Measurements from ENCODE around the gene CYP1A2. TPM values are rescaled to one million over a fixed set of nuclear protein-coding genes. Genes with fewer than 3 reads are reported as not detected.

The CYP1A2 gene
- total and polyA plus RNA-seq, 9 donors = 0.23 TPM; not detected in 8

GRCh38 chr15:74801311-74801997 lies 52.8 kb downstream of the CYP1A2 start:
- 80 to 84% (median 82%) methylated on average over 17 to 18 of the region's 18 CpGs for WGBS, 3 donors
- Histone ChIP-seq H3K4me1 (ENCODE audit: insufficient read depth) (no peaks in the 10 kb centered on the region), H3K9me3 (no peaks in the 10 kb centered on the region), H3K4me3 (no peak overlapping the region), H3K36me3 (no peaks in the 10 kb centered on the region), H3K27me3 (no peaks in the 10 kb centered on the region), H3K27ac (no peak overlapping the region)
- intact Hi-C loops (cut with DNase I) = no loop called here
- no peak for DNase-seq
- no peak for TF ChIP-seq EP300 (IDR thresholded peaks at IDR 0.05)

DNA sequence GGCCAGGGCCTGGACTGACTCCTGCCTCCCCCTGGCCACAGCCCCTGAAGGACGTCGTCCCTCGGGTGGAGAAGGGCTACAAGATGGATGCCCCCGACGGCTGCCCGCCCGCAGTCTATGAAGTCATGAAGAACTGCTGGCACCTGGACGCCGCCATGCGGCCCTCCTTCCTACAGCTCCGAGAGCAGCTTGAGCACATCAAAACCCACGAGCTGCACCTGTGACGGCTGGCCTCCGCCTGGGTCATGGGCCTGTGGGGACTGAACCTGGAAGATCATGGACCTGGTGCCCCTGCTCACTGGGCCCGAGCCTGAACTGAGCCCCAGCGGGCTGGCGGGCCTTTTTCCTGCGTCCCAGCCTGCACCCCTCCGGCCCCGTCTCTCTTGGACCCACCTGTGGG lies 53.6 kb downstream of the CYP1A2 start:
- intact Hi-C loops (cut with DNase I) = no loop called here
- H3K9me3 ChIP-seq = no peaks in the 10 kb centered on the region
- no peak for TF ChIP-seq POLR2A (IDR thresholded peaks at IDR 0.05)
- TF ChIP-seq EP300 (IDR thresholded peaks at IDR 0.05) = no peak
- TF ChIP-seq CTCF (IDR thresholded peaks at IDR 0.05) = no peak
- H3K4me1 ChIP-seq (ENCODE audit: insufficient read depth) = no peaks in the 10 kb centered on the region
- H3K27ac ChIP-seq = no peak overlapping the region
- no peak for DNase-seq
- H3K27me3 ChIP-seq = no peaks in the 10 kb centered on the region
- H3K4me3 ChIP-seq = no peak overlapping the region
- no peaks in the 10 kb centered on the region for H3K36me3 ChIP-seq
- 81 to 95% (median 87%) methylated on average over 20 of the region's 20 CpGs for WGBS, 3 donors

GRCh38 chr15:74802862-74803447 lies 54.3 kb downstream of the CYP1A2 start:
- H3K4me1 ChIP-seq (ENCODE audit: insufficient read depth) = no peaks in the 10 kb centered on the region
- no peaks in the 10 kb centered on the region for H3K36me3 ChIP-seq
- WGBS, 3 donors = 86 to 90% (median 89%) methylated on average over 31 of the region's 31 CpGs
- DNase-seq = no peak
- no peak overlapping the region for H3K4me3 ChIP-seq
- TF ChIP-seq CTCF (IDR thresholded peaks at IDR 0.05) (no peak), POLR2A (IDR thresholded peaks at IDR 0.05) (no peak), EP300 (IDR thresholded peaks at IDR 0.05) (no peak)
- no peak overlapping the region for H3K27ac ChIP-seq
- no peaks in the 10 kb centered on the region for H3K9me3 ChIP-seq
- intact Hi-C loops (cut with DNase I) = no loop called here
- no peaks in the 10 kb centered on the region for H3K27me3 ChIP-seq

DNA sequence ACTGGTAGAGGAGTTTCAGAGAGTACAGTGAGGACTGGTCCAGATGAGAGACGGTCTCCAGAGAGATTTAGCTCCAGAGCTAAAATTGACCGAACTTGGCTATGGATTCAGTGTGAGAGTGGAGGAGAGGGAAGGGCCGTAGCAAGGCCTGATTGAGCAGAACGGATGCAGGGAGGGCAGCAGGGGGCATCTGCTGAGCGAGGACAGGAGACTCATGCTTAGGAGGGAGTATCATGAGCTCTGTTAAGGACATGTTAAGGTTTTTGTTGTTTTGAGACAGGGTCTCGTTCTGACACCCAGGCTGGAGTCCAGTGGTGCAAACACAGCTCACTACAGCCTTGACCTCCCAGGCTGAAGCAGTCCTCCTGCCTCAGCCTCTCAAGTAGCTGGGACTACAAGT lies 56.3 kb downstream of the CYP1A2 start:
- intact Hi-C loops (cut with DNase I) = no loop called here
- no peaks in the 10 kb centered on the region for H3K36me3 ChIP-seq
- 38 to 50% (median 45%) methylated on average over 6 of the region's 6 CpGs for WGBS, 3 donors
- H3K4me1 ChIP-seq (ENCODE audit: insufficient read depth) = no peaks in the 10 kb centered on the region
- no peak overlapping the region for H3K4me3 ChIP-seq
- no peak for DNase-seq
- H3K9me3 ChIP-seq = no peaks in the 10 kb centered on the region
- no peak for TF ChIP-seq EP300 (IDR thresholded peaks at IDR 0.05)
- no peak for TF ChIP-seq POLR2A (IDR thresholded peaks at IDR 0.05)
- no peak for TF ChIP-seq CTCF (IDR thresholded peaks at IDR 0.05)
- no peak overlapping the region for H3K27ac ChIP-seq
- H3K27me3 ChIP-seq = no peaks in the 10 kb centered on the region

Small RNA genes lying within 50 kb of the gene (microRNA-seq; reads per million reads assigned to microRNA genes)
- gene MIR4513 = 0 reads per million in 3 donors

Small RNA genes lying within 50 kb of the gene (small RNA-seq; reads per million reads assigned to genes)
- gene MIR4513 = not detected

Other genes with a start within 250 kb of the CYP1A2 start
- gene ARID3B, start 207.6 kb upstream of the CYP1A2 start, total RNA-seq = 1 to 10 TPM; 1.6 to 4.9 (median 2.8) TPM
- gene ARID3B, start 207.6 kb upstream of the CYP1A2 start, polyA plus RNA-seq = 1 to 10 TPM; 1.2 to 1.4 TPM
- gene CLK3, start 133.0 kb upstream of the CYP1A2 start, total RNA-seq = 100 to 1,000 TPM in 1 of 7 donors, 10 to 100 TPM in 6; 56.8 to 110 (median 67.2) TPM
- gene CLK3, start 133.0 kb upstream of the CYP1A2 start, polyA plus RNA-seq = 10 to 100 TPM; 53.2 to 73.4 TPM
- 10 to 100 TPM; 10.6 to 44.5 (median 36.3) TPM for gene EDC3, start 52.8 kb upstream of the CYP1A2 start, total RNA-seq
- gene EDC3, start 52.8 kb upstream of the CYP1A2 start, polyA plus RNA-seq = 10 to 100 TPM; 15.5 to 34.2 TPM
- gene CYP1A1, start 23.3 kb upstream of the CYP1A2 start, total RNA-seq = 1 to 10 TPM in 1 of 7 donors, under 1 TPM in 1, not detected in 5; 0.10 to 1.6 TPM
- under 1 TPM in 1 of 2 donors, not detected in 1; 0.96 TPM for gene CYP1A1, start 23.3 kb upstream of the CYP1A2 start, polyA plus RNA-seq
- gene CSK, start 33.2 kb downstream of the CYP1A2 start, total RNA-seq = 10 to 100 TPM; 10.7 to 49.6 (median 42.1) TPM
- 10 to 100 TPM in 1 of 2 donors, 1 to 10 TPM in 1; 9.2 to 21.6 TPM for gene CSK, start 33.2 kb downstream of the CYP1A2 start, polyA plus RNA-seq
- not detected for gene LMAN1L, start 64.0 kb downstream of the CYP1A2 start, total RNA-seq
- gene LMAN1L, start 64.0 kb downstream of the CYP1A2 start, polyA plus RNA-seq = not detected
- not detected for gene CPLX3, start 77.8 kb downstream of the CYP1A2 start, total RNA-seq
- gene CPLX3, start 77.8 kb downstream of the CYP1A2 start, polyA plus RNA-seq = not detected
- 10 to 100 TPM; 25.2 to 45.7 (median 27.8) TPM for gene ULK3, start 94.3 kb downstream of the CYP1A2 start, total RNA-seq
- 10 to 100 TPM; 17.4 to 22.6 TPM for gene ULK3, start 94.3 kb downstream of the CYP1A2 start, polyA plus RNA-seq
- 10 to 100 TPM; 22.9 to 65.5 (median 53.1) TPM for gene SCAMP2, start 124.5 kb downstream of the CYP1A2 start, total RNA-seq
- gene SCAMP2, start 124.5 kb downstream of the CYP1A2 start, polyA plus RNA-seq = 10 to 100 TPM; 27.4 to 60.5 TPM
- gene MPI, start 141.2 kb downstream of the CYP1A2 start, total RNA-seq = 10 to 100 TPM; 42.6 to 55.6 (median 48.6) TPM
- gene MPI, start 141.2 kb downstream of the CYP1A2 start, polyA plus RNA-seq = 10 to 100 TPM; 28.8 to 42.4 TPM
- gene FAM219B, start 158.0 kb downstream of the CYP1A2 start, total RNA-seq = 100 to 1,000 TPM in 1 of 7 donors, 10 to 100 TPM in 6; 31.0 to 125 (median 67.4) TPM
- 10 to 100 TPM; 35.1 to 67.9 TPM for gene FAM219B, start 158.0 kb downstream of the CYP1A2 start, polyA plus RNA-seq
- 10 to 100 TPM; 24.8 to 91.3 (median 73.9) TPM for gene COX5A, start 189.2 kb downstream of the CYP1A2 start, total RNA-seq
- 100 to 1,000 TPM in 1 of 2 donors, 10 to 100 TPM in 1; 86.2 to 158 TPM for gene COX5A, start 189.2 kb downstream of the CYP1A2 start, polyA plus RNA-seq
- gene RPP25, start 207.9 kb downstream of the CYP1A2 start, total RNA-seq = 10 to 100 TPM; 13.6 to 41.2 (median 28.6) TPM
- 10 to 100 TPM; 16.0 to 17.3 TPM for gene RPP25, start 207.9 kb downstream of the CYP1A2 start, polyA plus RNA-seq
- 10 to 100 TPM in 1 of 7 donors, 1 to 10 TPM in 6; 2.6 to 10.1 (median 5.7) TPM for gene SCAMP5, start 246.7 kb downstream of the CYP1A2 start, total RNA-seq
- gene SCAMP5, start 246.7 kb downstream of the CYP1A2 start, polyA plus RNA-seq = 10 to 100 TPM in 1 of 2 donors, 1 to 10 TPM in 1; 4.6 to 17.8 TPM

Measured in ovary (tissue), 9 donors.